ENCODE data around the gene JTB.
"Not testable (repeated sequence)": the region's sequence is repeated elsewhere in the genome, so short reads cannot be mapped to it uniquely, and the experiment has no call there.

Gene JTB

GRCh38 chr1:153977250-153978240, at the start of gene JTB:
TSS of gene JTB (minus strand) at chr1:153977674. CDS start at chr1:153977252, 422 bp downstream.
- DNase-seq (ENCODE audit: low read depth), result peak; percentile 69

- DNase-seq (ENCODE audit: low read depth), result no peak
Measured at GRCh38 chr1:154019940-154020339, 42.5 kb upstream of the JTB start.

- no peak for DNase-seq (ENCODE audit: low read depth)
Measured at GRCh38 chr1:154019269-154019668, 41.8 kb upstream of the JTB start.

GRCh38 chr1:154014154-154014907, 36.9 kb upstream of the JTB start:
- DNase-seq (ENCODE audit: low read depth), result no peak

- not testable (repeated sequence) for DNase-seq (ENCODE audit: low read depth)
Measured at GRCh38 chr1:154012543-154012942, 35.1 kb upstream of the JTB start.

GRCh38 chr1:154012129-154012528, 34.7 kb upstream of the JTB start:
- DNase-seq (ENCODE audit: low read depth), result no peak

GRCh38 chr1:154006136-154006535, 28.7 kb upstream of the JTB start:
- DNase-seq (ENCODE audit: low read depth), result no peak

GRCh38 chr1:154000420-154000819, 22.9 kb upstream of the JTB start:
- no peak for DNase-seq (ENCODE audit: low read depth)

- DNase-seq (ENCODE audit: low read depth), result not testable (repeated sequence)
Measured at GRCh38 chr1:153996882-153997281, 19.4 kb upstream of the JTB start.

- DNase-seq (ENCODE audit: low read depth), result no peak
Measured at GRCh38 chr1:153995640-153996039, 18.2 kb upstream of the JTB start.

- DNase-seq (ENCODE audit: low read depth), result no peak
Measured at GRCh38 chr1:153995202-153995601, 17.7 kb upstream of the JTB start.

- DNase-seq (ENCODE audit: low read depth), result no peak
Measured at GRCh38 chr1:153991806-153992205, 14.3 kb upstream of the JTB start.

GRCh38 chr1:153991151-153991630, 13.7 kb upstream of the JTB start:
- DNase-seq (ENCODE audit: low read depth), result no peak

GRCh38 chr1:153990468-153991150, 13.1 kb upstream of the JTB start, which contains the start of gene RPS27:
TSS of gene RPS27 (plus strand) at chr1:153990762. CDS start at chr1:153990797, 35 bp downstream.
- peak; percentile 59 for DNase-seq (ENCODE audit: low read depth)

GRCh38 chr1:153987621-153988020, 10.1 kb upstream of the JTB start:
- no peak for DNase-seq (ENCODE audit: low read depth)

- no peak for DNase-seq (ENCODE audit: low read depth)
Measured at GRCh38 chr1:153985941-153986761, 8.7 kb upstream of the JTB start, which contains the start of gene RAB13. TSS of gene RAB13 (minus strand) at chr1:153986339. CDS start at chr1:153986236, 103 bp downstream.

- no peak for DNase-seq (ENCODE audit: low read depth)
Measured at GRCh38 chr1:153985341-153985912, 8.0 kb upstream of the JTB start.

- no peak for DNase-seq (ENCODE audit: low read depth)
Measured at GRCh38 chr1:153984123-153984894, 6.8 kb upstream of the JTB start.

GRCh38 chr1:153981735-153982134, 4.3 kb upstream of the JTB start:
- DNase-seq (ENCODE audit: low read depth), result not testable (repeated sequence)

- DNase-seq (ENCODE audit: low read depth), result not testable (repeated sequence)
Measured at GRCh38 chr1:153979091-153979490, 1.6 kb upstream of the JTB start.
